Caco-2 (cell line): ENCODE data around the gene C3AR1. TPM values are rescaled to one million over a fixed set of nuclear protein-coding genes. Genes with fewer than 3 reads are reported as not detected.
"Not testable (repeated sequence)": the region's sequence is repeated elsewhere in the genome, so short reads cannot be mapped to it uniquely, and the experiment has no call there.

Experiments
- BruUV-seq: library from RNA; stranded (reverse); fragments of 400-500 nt; replicated peaks from 2 replicates; lab custom pipeline; 2021; lab: Mats Ljungman, UMichigan
- CTCF ChIA-PET: fragments of 300-600 bp; sonication (Branson Sonifier 250); formaldehyde crosslinking; loops from one replicate; lab custom pipeline; 2022; ENCODE audit warnings: antibody characterized with exemption; lab: Charles Lee
- POLR2A ChIA-PET: fragments of 300-600 bp; sonication (Branson Sonifier 250); formaldehyde crosslinking; loops from one replicate; lab custom pipeline; 2022; ENCODE audit warnings: antibody characterized with exemption; lab: Charles Lee
- DNase-seq, 2 experiments: peaks; one replicate each; pipeline versions ENCODE4 v3.0.0 to v3.0.0-alpha.2; 2020 to 2022
- H3K27me3 ChIP-seq: replicated peaks from 2 replicates; pipeline ENCODE4 v1.6.0; 2011; ENCODE audit warnings: low read length; ENCODE audit not compliant: control insufficient read depth, insufficient read depth
- H3K36me3 ChIP-seq: 2 replicates; pipeline ENCODE4 v1.5.1; 2011; ENCODE audit warnings: low read length; ENCODE audit not compliant: control insufficient read depth, insufficient read depth
- H3K4me1 ChIP-seq: fragments of 250-450 bp; sonication (Bioruptor Pico); 2 replicates; pipeline ENCODE4 v1.5.1; 2020; ENCODE audit warnings: mild to moderate bottlenecking
- H3K4me3 ChIP-seq: 2 replicates; pipeline ENCODE4 v1.5.1; 2011; ENCODE audit warnings: low read depth, mild to moderate bottlenecking, control low read depth, low read length
- H3K9me3 ChIP-seq: fragments of 250-450 bp; sonication (Bioruptor Pico); 2 replicates; pipeline ENCODE4 v1.5.1; 2020; ENCODE audit warnings: mild to moderate bottlenecking, moderate library complexity
- H3K27ac Mint-ChIP-seq: one replicate; pipeline ENCODE4 v1.8.0; 2022; ENCODE audit warnings: mixed read lengths; ENCODE audit not compliant: unreplicated experiment
- H3K27me3 Mint-ChIP-seq: one replicate; pipeline ENCODE4 v1.8.0; 2022; ENCODE audit warnings: mixed read lengths; ENCODE audit not compliant: insufficient read depth, unreplicated experiment
- H3K36me3 Mint-ChIP-seq: one replicate; pipeline ENCODE4 v1.8.0; 2022; ENCODE audit warnings: mild to moderate bottlenecking, mixed read lengths; ENCODE audit not compliant: insufficient read depth, unreplicated experiment
- H3K4me1 Mint-ChIP-seq: one replicate; pipeline ENCODE4 v1.8.0; 2022; ENCODE audit warnings: low read depth, mixed read lengths; ENCODE audit not compliant: unreplicated experiment
- H3K4me3 Mint-ChIP-seq: one replicate; pipeline ENCODE4 v1.8.0; 2022; ENCODE audit warnings: mild to moderate bottlenecking, moderate library complexity, mixed read lengths; ENCODE audit not compliant: unreplicated experiment
- H3K9me3 Mint-ChIP-seq: one replicate; pipeline ENCODE4 v1.8.0; 2022; ENCODE audit warnings: mixed read lengths; ENCODE audit not compliant: unreplicated experiment
- intact Hi-C: fragments of 100-400 bp; cut with micrococcal nuclease; formaldehyde crosslinking; loops from one replicate; pipeline ENCODE4 v1.10.0; 2022; ENCODE audit not compliant: unreplicated experiment
- total RNA-seq: library from RNA; stranded (reverse); gene quantifications from 2 replicates; pipeline ENCODE4 v1.2.3, GENCODE V29; 2022
- TF ChIP-seq, protein P1 (sequence below), 2 experiments: fragments of 200-600 bp in 1 of 2; IDR thresholded peaks; 1 replicate in 1 of 2; 2 replicates in 1 of 2; pipeline versions ENCODE4 v1.5.1 to v1.8.0; 2011 to 2022; ENCODE audit warnings: antibody characterized with exemption in 1 of 2, control low read depth in 1 of 2, inconsistent platforms in 1 of 2, low read depth in 1 of 2, low read length in 1 of 2, mild to moderate bottlenecking in 1 of 2, moderate library complexity in 1 of 2; ENCODE audit not compliant: insufficient read depth in 1 of 2, severe bottlenecking in 1 of 2, unreplicated experiment in 1 of 2

Gene C3AR1
- total RNA-seq, 1 experiment from 2014 or later = not detected

DNA sequence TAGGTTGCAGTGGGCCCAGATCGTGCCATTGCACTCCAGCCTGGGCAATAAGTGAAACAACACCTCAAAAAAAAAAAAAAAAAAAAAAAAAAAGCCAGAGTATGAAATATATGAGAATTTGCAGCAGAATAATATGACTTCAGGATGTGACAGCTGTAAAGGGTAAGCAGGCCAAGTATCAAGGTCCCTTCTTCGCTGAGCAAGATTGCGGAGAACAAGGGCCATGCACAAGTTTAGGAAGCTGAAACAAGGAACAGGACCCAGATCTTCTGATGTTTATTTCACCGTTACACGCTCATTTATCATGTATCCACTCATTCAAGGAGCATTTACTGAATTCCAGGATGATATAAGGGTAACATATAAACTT is 34.3 kb downstream of the C3AR1 start:
- H3K4me1 Mint-ChIP-seq = peaks cover 35% of the 10 kb centered on the region

DNA sequence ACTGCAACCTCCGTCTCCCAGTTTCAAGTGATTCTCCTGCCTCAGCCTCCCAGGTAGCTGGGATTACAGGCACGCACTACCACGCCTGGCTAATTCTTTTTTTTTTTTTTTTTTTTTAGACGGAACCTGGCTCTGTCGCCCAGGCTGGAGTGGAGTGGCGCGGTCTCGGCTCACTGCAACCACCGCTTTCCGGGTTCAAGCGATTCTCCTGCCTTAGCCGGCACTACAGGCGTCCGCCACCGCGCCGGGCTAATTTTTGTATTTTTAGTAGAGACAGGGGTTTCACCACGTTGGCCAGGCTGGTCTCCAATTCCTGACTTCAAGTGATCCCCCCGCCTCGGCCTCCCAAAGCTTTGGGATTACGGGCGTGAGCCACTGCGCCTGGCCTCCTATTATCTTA is 35.1 kb downstream of the C3AR1 start:
- POLR2A ChIA-PET, DNase-seq: not testable (repeated sequence)
- peaks cover 36% of the 10 kb centered on the region for H3K4me1 Mint-ChIP-seq

More for the DNA sequence above, 34.3 kb downstream of the C3AR1 start:
- ChIA-PET POLR2A (interaction anchor here (0.5 to 1.4 kb wide), 4 partner anchors 47 to 96 kb away, joined by 3 to 8 read pairs (median 4); partner anchors contain the start of gene SLC2A3), CTCF (interaction anchor here (1.3 kb wide), 1 partner anchor 14 kb away, joined by 8 read pairs; no protein-coding TSS in a partner anchor)
- H3K27ac Mint-ChIP-seq = peak overlapping the region; percentile 20
- no peaks in the 10 kb centered on the region for H3K9me3 Mint-ChIP-seq
- H3K27me3 ChIP-seq = no peaks in the 10 kb centered on the region
- no peaks in the 10 kb centered on the region for H3K27me3 Mint-ChIP-seq
- TF ChIP-seq, protein P1, sequence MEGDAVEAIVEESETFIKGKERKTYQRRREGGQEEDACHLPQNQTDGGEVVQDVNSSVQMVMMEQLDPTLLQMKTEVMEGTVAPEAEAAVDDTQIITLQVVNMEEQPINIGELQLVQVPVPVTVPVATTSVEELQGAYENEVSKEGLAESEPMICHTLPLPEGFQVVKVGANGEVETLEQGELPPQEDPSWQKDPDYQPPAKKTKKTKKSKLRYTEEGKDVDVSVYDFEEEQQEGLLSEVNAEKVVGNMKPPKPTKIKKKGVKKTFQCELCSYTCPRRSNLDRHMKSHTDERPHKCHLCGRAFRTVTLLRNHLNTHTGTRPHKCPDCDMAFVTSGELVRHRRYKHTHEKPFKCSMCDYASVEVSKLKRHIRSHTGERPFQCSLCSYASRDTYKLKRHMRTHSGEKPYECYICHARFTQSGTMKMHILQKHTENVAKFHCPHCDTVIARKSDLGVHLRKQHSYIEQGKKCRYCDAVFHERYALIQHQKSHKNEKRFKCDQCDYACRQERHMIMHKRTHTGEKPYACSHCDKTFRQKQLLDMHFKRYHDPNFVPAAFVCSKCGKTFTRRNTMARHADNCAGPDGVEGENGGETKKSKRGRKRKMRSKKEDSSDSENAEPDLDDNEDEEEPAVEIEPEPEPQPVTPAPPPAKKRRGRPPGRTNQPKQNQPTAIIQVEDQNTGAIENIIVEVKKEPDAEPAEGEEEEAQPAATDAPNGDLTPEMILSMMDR (IDR thresholded peaks at IDR 0.05; ENCODE audit: insufficient read depth in 1 of 2, low read depth in 1 of 2, low read length in 1 of 2, severe bottlenecking in 1 of 2, unreplicated experiment in 1 of 2) = no peak
- H3K4me3 ChIP-seq = peak overlapping the region; percentile 93
- intact Hi-C loops = no loop called here
- peak overlapping the region; percentile 89 for H3K4me3 Mint-ChIP-seq
- no peaks in the 10 kb centered on the region for H3K36me3 ChIP-seq
- DNase-seq = no peak
- H3K9me3 ChIP-seq = no peaks in the 10 kb centered on the region
- peaks cover 13% of the 10 kb centered on the region for H3K36me3 Mint-ChIP-seq
- peaks cover 27% of the 10 kb centered on the region for H3K4me1 ChIP-seq
- BruUV-seq = no TSS peak

DNA sequence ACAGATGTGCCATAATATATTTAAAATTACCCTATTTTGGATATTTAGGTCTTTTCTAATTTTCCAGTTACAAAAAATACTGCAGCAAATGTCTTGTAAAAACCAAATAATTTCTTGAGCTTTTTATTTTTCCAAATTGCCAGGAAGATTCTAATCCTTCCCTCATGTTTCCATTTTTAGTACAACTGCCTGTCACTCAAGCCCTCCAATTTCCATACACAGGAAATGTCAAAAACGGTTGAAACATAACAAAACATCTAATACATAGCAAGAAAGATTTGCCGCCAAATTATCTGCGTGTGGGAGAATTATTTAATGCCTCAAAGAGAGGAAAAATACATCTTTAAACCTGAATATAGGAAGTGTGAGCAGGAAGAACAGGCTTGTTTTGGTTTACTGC is 36.0 kb downstream of the C3AR1 start:
- no peak for DNase-seq
- H3K27me3 ChIP-seq = no peaks in the 10 kb centered on the region
- BruUV-seq = no TSS peak
- no peaks in the 10 kb centered on the region for H3K9me3 Mint-ChIP-seq
- no peaks in the 10 kb centered on the region for H3K9me3 ChIP-seq
- H3K27ac Mint-ChIP-seq = no peak overlapping the region
- ChIA-PET POLR2A (no interaction called here), CTCF (no interaction called here)
- H3K27me3 Mint-ChIP-seq = no peaks in the 10 kb centered on the region
- H3K4me1 ChIP-seq = peaks cover 22% of the 10 kb centered on the region
- H3K4me3 ChIP-seq = no peak overlapping the region
- intact Hi-C loops = no loop called here
- peaks cover 21% of the 10 kb centered on the region for H3K36me3 Mint-ChIP-seq
- no peaks in the 10 kb centered on the region for H3K36me3 ChIP-seq
- TF ChIP-seq, protein P1 (IDR thresholded peaks at IDR 0.05; ENCODE audit: insufficient read depth in 1 of 2, low read depth in 1 of 2, low read length in 1 of 2, severe bottlenecking in 1 of 2, unreplicated experiment in 1 of 2) = no peak
- H3K4me1 Mint-ChIP-seq = peaks cover 32% of the 10 kb centered on the region
- no peak overlapping the region for H3K4me3 Mint-ChIP-seq

More for the DNA sequence above, 35.1 kb downstream of the C3AR1 start:
- H3K9me3 ChIP-seq, H3K27me3 ChIP-seq, H3K9me3 Mint-ChIP-seq, H3K27me3 Mint-ChIP-seq, CTCF ChIA-PET, H3K27ac Mint-ChIP-seq, BruUV-seq, H3K4me3 ChIP-seq, H3K36me3 ChIP-seq, intact Hi-C loops: not testable (repeated sequence)
- H3K36me3 Mint-ChIP-seq = peaks cover 21% of the 10 kb centered on the region
- H3K4me1 ChIP-seq = peaks cover 27% of the 10 kb centered on the region
- peak overlapping the region; percentile 89 for H3K4me3 Mint-ChIP-seq
